Measurements from ENCODE around the gene CAMK1G. TPM values are rescaled to one million over a fixed set of nuclear protein-coding genes. Genes with fewer than 3 reads are reported as not detected.
A peak's percentile ranks its signal among the peaks of the same experiment; 100 is the strongest.

CAMK1G gene
- total and polyA plus RNA-seq, 12 donors, result 0.11 to 0.71 (median 0.21) TPM; not detected in 9

DNA sequence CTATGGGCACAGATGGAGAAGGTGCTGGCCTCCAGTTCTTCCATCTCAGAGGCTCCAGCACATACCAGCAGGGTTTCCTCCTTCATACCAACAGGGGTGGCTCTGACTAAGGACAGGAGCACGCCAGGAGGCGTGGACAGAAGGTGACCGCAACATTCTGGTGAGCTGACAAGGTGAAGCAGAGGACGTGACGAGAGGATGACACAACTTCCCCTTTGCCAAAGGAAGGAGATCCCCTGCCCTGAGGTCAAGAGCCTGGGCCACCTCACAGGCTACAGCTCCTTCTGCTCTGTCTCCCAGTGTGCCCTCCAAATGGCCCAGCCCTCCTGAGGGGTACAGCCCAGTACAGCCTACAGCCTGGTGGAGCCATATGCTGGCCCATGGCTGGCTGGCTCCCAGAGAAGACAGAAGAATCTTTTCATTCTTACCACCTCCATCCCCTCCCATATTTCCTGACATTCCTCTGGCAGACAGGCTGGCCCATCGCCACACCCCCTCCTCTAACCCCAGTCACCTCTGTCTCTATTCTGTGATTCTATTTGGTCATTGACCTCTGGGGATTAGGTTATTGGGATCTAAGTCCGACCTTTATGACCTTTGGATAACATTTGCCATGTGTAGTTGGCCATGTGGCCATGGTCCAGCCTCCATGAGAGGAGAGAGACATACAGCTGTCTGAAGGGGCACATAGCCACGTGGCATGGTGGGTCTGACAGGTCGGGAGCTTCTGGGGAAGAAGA is 73.8 kb downstream of the CAMK1G start:
- peaks cover 6 to 36% (median 18%) of the 10 kb centered on the region in 9 donors for H3K4me1 ChIP-seq
- TF ChIP-seq, protein P1, sequence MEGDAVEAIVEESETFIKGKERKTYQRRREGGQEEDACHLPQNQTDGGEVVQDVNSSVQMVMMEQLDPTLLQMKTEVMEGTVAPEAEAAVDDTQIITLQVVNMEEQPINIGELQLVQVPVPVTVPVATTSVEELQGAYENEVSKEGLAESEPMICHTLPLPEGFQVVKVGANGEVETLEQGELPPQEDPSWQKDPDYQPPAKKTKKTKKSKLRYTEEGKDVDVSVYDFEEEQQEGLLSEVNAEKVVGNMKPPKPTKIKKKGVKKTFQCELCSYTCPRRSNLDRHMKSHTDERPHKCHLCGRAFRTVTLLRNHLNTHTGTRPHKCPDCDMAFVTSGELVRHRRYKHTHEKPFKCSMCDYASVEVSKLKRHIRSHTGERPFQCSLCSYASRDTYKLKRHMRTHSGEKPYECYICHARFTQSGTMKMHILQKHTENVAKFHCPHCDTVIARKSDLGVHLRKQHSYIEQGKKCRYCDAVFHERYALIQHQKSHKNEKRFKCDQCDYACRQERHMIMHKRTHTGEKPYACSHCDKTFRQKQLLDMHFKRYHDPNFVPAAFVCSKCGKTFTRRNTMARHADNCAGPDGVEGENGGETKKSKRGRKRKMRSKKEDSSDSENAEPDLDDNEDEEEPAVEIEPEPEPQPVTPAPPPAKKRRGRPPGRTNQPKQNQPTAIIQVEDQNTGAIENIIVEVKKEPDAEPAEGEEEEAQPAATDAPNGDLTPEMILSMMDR (IDR thresholded peaks at IDR 0.05), result no peak
- 80 to 83% methylated on average over 9 of the region's 9 CpGs for WGBS, 2 donors
- no peaks in the 10 kb centered on the region for H3K27me3 ChIP-seq
- H3K4me3 ChIP-seq, result no peak overlapping the region
- DNase-seq (no peak), ATAC-seq (peak in 3 of 8 donors; percentile 23 to 35 (median 25))
- H3K27ac ChIP-seq, result peak overlapping the region in 2 of 10 donors; percentile 52 to 82
- no peaks in the 10 kb centered on the region for H3K9me3 ChIP-seq
- intact Hi-C loops (cut with DNase I), result no loop called here
- H3K36me3 ChIP-seq, result no peaks in the 10 kb centered on the region

DNA sequence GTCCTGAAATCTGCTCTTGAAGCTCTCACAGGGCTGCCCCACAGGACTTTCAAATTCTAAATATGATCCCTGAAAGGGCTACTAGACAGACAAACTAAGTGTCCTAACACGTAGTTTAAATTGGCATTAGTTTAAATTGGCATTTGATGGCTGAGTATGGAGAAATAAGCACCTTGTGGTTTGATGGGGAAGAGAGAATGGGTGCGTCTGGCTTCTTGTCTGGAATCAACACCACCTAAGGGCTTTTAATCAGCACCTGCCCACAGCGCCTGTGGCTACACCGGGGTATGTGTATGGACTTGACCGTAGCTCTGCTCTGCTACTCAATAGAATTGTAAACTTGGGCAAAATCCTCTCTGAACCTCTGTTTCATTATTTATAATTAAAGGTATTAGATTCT is 74.4 kb downstream of the CAMK1G start:
- no peak for ATAC-seq
- WGBS, 2 donors, result 76 to 97% methylated on average over 5 of the region's 5 CpGs

DNA sequence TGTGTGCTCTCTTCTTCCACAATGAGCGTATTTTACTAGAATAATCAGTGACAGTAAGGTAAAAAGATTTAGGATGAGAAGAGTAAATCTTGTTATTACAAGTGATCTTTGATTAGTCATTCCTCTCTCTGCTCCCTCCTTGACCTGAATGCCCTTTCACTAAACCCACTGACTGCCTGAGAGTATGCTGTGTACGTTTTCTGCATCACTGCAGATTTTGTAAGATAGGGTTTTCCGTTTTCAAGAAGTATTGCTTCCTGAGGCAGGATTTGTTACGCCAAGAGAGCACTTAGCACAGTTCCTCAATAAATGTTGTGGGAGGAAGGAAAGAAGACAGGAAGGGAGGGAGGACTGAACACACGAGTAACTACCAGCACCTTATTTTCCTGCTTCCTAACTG is 76.4 kb downstream of the CAMK1G start:
- Histone ChIP-seq H3K27ac (peak overlapping the region in 1 of 10 donors; percentile 82), H3K4me3 (no peak overlapping the region), H3K27me3 (no peaks in the 10 kb centered on the region), H3K9me3 (no peaks in the 10 kb centered on the region), H3K4me1 (peaks cover 0 to 24% (median 0%) of the 10 kb centered on the region in 9 donors), H3K36me3 (no peaks in the 10 kb centered on the region)
- 50 to 71% methylated on average over 5 of the region's 5 CpGs for WGBS, 2 donors
- ATAC-seq (peak in 4 of 8 donors; percentile 30 to 55 (median 37)), DNase-seq (no peak)
- intact Hi-C loops (cut with DNase I), result no loop called here
- TF ChIP-seq, protein P1 (IDR thresholded peaks at IDR 0.05), result no peak

More for the DNA sequence above, 74.4 kb downstream of the CAMK1G start:
- no peaks in the 10 kb centered on the region for H3K36me3 ChIP-seq
- no peak for DNase-seq
- no peaks in the 10 kb centered on the region for H3K27me3 ChIP-seq
- no peaks in the 10 kb centered on the region for H3K9me3 ChIP-seq
- H3K27ac ChIP-seq, result peak overlapping the region in 2 of 10 donors; percentile 52 to 82
- no peak overlapping the region for H3K4me3 ChIP-seq
- intact Hi-C loops (cut with DNase I), result no loop called here
- TF ChIP-seq, protein P1 (IDR thresholded peaks at IDR 0.05), result no peak
- H3K4me1 ChIP-seq, result peaks cover 2 to 30% (median 12%) of the 10 kb centered on the region in 9 donors

DNA sequence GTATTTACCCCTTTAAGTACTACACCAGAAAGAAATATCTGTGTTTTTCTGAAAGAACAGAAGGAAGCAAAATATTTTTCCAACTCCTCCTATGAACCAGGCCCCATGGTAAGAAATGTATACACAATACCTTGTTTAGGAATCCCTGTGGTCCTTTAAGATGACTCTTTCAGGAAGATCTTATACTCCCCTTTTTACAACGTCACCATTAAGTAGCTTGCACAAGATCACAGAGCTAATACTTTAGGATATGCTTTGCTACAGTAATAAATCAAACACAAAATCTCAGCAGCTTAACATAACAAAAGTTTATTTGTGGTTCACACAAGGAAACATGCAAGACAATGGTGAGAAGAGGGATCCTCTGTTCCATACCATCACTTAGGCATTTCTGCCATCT is 77.6 kb downstream of the CAMK1G start:
- H3K36me3 ChIP-seq, result no peaks in the 10 kb centered on the region
- intact Hi-C loops (cut with DNase I), result no loop called here
- H3K27me3 ChIP-seq, result no peaks in the 10 kb centered on the region
- no peak for ATAC-seq
- 79 to 84% methylated on average over 1 of the region's 1 CpG for WGBS, 2 donors
- DNase-seq, result no peak
- H3K27ac ChIP-seq, result peak overlapping the region in 2 of 10 donors; percentile 18 to 82
- H3K4me1 ChIP-seq, result peaks cover 0 to 24% (median 0%) of the 10 kb centered on the region in 9 donors
- no peak overlapping the region for H3K4me3 ChIP-seq
- TF ChIP-seq, protein P1 (IDR thresholded peaks at IDR 0.05), result no peak
- no peaks in the 10 kb centered on the region for H3K9me3 ChIP-seq

All from heart right ventricle (tissue), 16 donors.